Measurements from ENCODE around the gene HDAC9.
"Not testable (repeated sequence)": the region's sequence is repeated elsewhere in the genome, so short reads cannot be mapped to it uniquely, and the experiment has no call there.

HDAC9 gene

DNA sequence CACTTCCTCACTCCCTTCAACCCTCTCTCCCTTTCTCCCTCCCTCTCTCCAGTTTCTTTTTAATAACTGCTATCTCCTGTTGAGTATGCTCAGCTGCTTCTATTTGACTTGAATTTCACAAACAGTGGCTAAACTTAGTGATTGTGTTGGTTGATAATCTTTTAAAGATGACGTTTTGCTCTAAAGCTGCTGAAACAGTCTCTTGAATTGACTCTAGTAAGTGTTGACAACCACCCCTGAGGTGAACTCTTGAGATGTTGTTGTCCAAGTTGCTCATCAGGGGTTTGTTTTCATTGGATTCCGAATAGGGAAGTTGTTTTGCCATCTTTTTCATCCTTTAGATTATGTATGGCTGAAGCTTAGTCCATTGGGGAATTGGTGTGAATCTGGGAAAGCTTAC, 445.7 kb downstream of the HDAC9 start:
- no peak for DNase-seq

GRCh38 chr7:18948521-18948920, 453.0 kb downstream of the HDAC9 start:
- no peak for DNase-seq

GRCh38 chr7:18952846-18953245, 457.3 kb downstream of the HDAC9 start:
- no peak for DNase-seq

- no peak for DNase-seq
These were observed 463.1 kb downstream of the HDAC9 start for GRCh38 chr7:18958627-18959026.

- DNase-seq: no peak
These were observed 465.2 kb downstream of the HDAC9 start for GRCh38 chr7:18960725-18961124.

- DNase-seq: no peak
These were observed 466.5 kb downstream of the HDAC9 start for GRCh38 chr7:18962031-18962430.

DNA sequence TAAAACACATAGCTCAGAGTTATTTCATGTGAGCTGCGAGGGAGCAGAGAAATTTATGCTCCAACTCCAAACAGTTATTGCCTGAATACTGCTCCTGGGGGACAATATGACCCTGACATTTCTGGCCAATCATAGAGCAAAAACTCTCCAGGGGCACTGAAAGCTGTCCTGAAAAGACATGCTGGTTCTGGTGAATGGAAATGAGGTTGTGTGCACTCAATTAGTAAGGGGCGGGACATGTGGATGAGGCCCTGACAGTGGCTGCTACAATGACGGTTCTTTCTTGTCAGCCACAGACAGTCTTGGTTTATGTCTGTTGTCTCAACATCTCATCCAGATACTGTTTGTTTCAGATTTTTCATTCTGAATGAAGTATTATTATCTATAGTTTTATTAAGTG, 470.1 kb downstream of the HDAC9 start:
- no peak for DNase-seq

- not testable (repeated sequence) for DNase-seq
These were observed 472.2 kb downstream of the HDAC9 start for GRCh38 chr7:18967755-18968154.

GRCh38 chr7:18971839-18972238, 476.3 kb downstream of the HDAC9 start:
- no peak for DNase-seq

GRCh38 chr7:18974803-18975202, 479.3 kb downstream of the HDAC9 start:
- no peak for DNase-seq

GRCh38 chr7:18975276-18975675, 479.7 kb downstream of the HDAC9 start:
- no peak for DNase-seq

- DNase-seq: no peak
These were observed 480.2 kb downstream of the HDAC9 start for GRCh38 chr7:18975689-18976280.

DNA sequence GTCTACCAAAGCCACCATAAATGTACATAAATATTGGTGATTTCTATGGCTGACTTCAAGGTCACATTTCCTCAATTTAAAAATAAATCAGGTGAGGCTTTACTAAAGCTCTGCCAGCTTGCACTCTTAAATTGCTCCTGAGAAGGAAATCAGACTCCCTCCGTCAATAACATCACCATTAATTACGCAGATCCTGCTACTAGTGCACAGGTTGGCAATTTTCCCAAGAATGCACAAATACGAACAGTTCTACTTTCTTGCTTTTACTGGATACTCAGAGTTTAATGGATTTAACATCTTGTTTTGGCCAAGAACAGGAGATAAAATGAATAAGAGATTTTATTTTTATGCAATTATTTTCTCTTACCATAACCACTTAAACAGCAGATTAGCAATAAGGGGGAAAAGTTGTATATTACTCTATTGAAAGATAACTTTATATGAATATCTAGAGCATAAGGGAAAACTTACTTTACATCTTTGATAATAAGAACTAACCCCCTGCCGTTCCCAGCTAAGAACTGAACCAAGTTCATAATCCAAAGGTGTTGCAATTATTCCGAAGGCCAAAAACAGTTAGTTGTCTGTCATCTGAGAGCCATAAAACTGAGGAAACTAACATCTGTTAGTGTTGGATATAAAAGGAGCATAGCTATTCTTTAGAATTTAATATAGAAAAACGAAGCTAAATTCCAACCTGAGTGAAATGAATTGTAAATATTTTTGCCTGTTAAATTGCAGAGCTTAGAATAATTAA, 481.3 kb downstream of the HDAC9 start:
- no peak for DNase-seq

- DNase-seq: peak in 1 of 51 donors; percentile 3
These were observed 482.6 kb downstream of the HDAC9 start for GRCh38 chr7:18978108-18978495.

GRCh38 chr7:18990700-18991099, 495.2 kb downstream of the HDAC9 start:
- not testable (repeated sequence) for DNase-seq

DNA sequence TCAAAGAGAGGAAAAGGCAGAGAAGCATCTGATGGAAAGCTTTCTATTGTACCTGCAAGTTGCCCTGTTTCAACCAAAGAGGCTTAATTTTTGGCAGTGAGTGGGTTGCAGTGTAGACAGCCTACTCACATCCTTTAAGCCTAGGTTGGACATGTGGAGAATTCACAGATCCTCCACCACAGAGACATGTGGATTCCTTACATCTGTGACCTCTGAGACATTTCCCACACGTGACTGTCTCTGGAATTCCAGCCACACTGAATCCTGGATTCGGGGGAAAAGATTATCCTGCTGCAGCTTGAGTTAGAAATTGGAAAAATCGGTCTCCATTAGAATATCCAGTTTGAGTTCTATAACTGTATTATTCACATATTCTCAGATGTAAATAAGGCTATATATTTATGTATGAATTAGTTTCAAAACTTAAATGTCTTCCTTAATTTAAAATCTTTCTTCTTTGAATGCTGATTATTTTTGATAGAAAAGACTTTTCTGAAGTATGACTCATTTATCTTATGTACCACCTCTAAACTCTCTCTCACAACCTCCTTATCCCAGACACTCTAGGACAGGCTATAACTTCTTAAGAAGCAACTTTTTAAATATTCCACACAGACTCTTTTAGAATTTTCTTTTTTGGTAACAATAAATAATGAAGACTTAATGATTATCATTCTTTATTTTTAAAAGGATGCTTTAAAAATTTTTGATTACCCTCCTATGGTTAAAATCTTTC, 498.6 kb downstream of the HDAC9 start:
- DNase-seq: no peak

DNA sequence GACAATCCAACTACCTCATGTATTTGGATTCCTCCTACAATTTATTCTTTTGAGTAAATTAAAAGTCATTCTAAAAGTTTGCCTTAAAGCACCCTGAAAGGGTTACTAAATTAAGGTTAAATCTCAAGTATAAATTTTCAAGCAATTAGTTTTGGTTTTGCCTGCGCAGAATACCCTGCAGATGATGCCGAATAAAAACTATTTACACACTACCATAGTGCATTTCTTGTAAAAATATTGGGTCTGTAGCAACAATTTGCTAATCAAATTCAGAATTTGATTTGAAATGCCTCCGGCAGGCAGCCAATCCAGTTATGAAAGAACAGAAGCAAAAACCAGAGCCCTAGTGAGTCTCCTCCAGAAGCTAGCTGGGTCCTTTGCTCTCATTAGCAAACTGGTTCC, 499.7 kb downstream of the HDAC9 start:
- DNase-seq: no peak

- no peak for DNase-seq
These were observed 500.4 kb downstream of the HDAC9 start for GRCh38 chr7:18995811-18996426.

DNA sequence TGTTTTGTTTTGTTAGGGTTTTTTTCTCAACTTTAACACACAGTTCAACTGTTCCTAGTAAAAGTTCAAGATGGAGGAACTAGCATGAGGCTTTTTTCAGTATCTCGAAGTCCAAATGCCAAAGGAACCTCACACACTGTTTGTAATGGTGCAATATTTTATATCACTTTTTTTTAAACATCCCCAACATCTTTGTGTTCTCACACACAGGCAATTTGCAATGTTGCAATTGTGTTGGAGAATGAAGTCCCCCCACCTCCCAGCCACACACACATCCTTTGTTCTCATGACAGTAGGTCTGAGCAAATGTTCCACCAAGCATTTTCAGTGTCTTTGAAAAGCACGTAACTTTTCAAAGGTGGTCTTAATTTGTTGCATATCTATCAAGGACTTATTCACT, 501.0 kb downstream of the HDAC9 start:
- DNase-seq: no peak

GRCh38 chr7:18997477-18998150, 502.1 kb downstream of the HDAC9 start:
- DNase-seq: no peak

DNA sequence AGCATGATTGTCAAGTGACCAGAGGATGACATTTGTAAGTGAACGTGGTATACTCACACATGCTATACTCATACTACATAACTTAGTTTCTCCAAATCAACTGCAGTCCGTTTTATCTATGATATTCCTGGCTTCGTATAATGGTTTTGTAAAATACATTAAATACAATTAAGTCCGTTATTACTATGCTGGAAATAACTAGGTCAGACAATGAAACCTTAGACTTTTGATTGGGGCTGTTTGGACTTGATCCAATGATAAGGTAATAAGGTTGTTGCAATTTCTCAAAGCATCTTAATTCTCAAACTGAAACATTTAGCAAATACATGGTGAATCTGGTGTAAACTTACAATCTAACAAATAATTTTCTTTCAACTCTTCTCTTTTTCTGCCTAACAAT, 504.9 kb downstream of the HDAC9 start:
- no peak for DNase-seq

DNA sequence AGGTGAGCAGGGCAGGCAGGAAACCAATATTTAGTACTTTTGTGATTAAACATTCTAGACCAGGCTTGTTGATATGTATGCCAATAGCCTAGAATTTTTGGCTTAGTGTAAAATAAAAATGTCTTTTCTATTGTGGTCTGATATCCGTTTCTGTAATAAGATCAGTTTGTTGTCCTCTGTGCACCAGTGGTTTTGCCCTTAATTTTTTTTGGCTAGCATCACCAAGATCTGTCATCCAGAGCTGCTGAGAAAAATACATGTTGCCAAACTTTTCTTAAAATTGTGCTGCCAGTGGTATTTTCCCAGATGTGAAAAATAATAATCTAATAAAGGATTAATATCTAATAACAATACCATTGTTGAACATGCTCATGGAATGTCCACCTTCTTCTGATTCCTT, 506.3 kb downstream of the HDAC9 start:
- DNase-seq: no peak

Measured in hypothalamus (tissue), 51 donors.